ENCODE results near the gene IGSF6.
A peak's percentile ranks its signal among the peaks of the same experiment; 100 is the strongest.

IGSF6 gene

GRCh38 chr16:21619765-21620425, 32.5 kb downstream of the IGSF6 start:
- no peak overlapping the region for H3K4me2 ChIP-seq (ENCODE audit: low read length)
- no peak overlapping the region for H3K18ac ChIP-seq (ENCODE audit: low read length)
- no peak overlapping the region for H4K12ac ChIP-seq (ENCODE audit: low read depth, low read length)
- H2BK120ac ChIP-seq (ENCODE audit: insufficient read depth, low read length, poor library complexity), result no peak overlapping the region
- no peak for DNase-seq
- no peak overlapping the region for H4K8ac ChIP-seq (ENCODE audit: low read depth, low read length)
- no peak overlapping the region for H3K27ac ChIP-seq (ENCODE audit: low read depth, low read length)
- H2AFZ ChIP-seq (ENCODE audit: insufficient read depth, low read length, poor library complexity), result no peak overlapping the region
- H2AK5ac ChIP-seq (ENCODE audit: low read length), result no peak overlapping the region
- no peaks in the 10 kb centered on the region for H3K79me1 ChIP-seq (ENCODE audit: low read length)
- H3K4me1 ChIP-seq (ENCODE audit: control insufficient read depth in 1 of 2, insufficient read depth in 2 of 2, low read length in 2 of 2), result no peaks in the 10 kb centered on the region
- peaks cover 3 to 4% of the 10 kb centered on the region in 2 experiments for H3K36me3 ChIP-seq (ENCODE audit: control insufficient read depth in 1 of 2, insufficient read depth in 2 of 2, low read length in 2 of 2)
- no CpG with 5 or more reads among the region's 4 CpGs for WGBS (ENCODE audit: extremely low coverage, insufficient coverage, insufficient read length)
- no peaks in the 10 kb centered on the region for H3K9me3 ChIP-seq (ENCODE audit: insufficient read depth, low read depth, low read length)
- H3K4ac ChIP-seq (ENCODE audit: low read depth, low read length), result no peak overlapping the region
- no peak overlapping the region for H2BK12ac ChIP-seq (ENCODE audit: low read length)
- no peak overlapping the region for H3K14ac ChIP-seq (ENCODE audit: low read length)
- no peak overlapping the region for H3K9ac ChIP-seq (ENCODE audit: low read length)
- no peak overlapping the region for H2BK5ac ChIP-seq (ENCODE audit: low read depth, low read length, poor library complexity)
- peaks cover 2% of the 10 kb centered on the region for H3K79me2 ChIP-seq (ENCODE audit: control insufficient read depth, insufficient read depth, low read length, poor library complexity)
- no peak overlapping the region for H4K91ac ChIP-seq (ENCODE audit: low read depth, low read length)
- H3K23ac ChIP-seq (ENCODE audit: low read length), result no peak overlapping the region
- no peak overlapping the region for H3K4me3 ChIP-seq (ENCODE audit: low read depth, low read length)
- H3K27me3 ChIP-seq (ENCODE audit: insufficient read depth, low read length), result no peaks in the 10 kb centered on the region

DNA sequence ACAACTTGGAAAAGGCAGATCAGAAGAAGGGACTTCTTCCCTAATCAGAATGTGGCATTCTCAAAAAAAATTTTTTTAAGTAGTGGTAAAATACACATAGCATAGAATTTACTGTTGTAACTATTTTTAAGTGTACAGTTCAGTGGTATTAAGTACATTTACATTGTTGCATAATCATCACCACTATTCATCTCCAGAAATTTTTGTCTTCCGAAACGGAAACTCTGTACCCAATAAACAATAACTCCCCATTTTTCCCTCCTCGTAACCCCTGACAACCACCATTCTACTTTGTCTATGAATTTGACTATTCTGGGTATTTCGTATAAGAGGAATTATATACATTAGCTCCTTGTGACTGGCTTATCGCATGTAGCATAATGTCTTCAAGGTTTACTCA, 34.1 kb downstream of the IGSF6 start:
- no peak overlapping the region for H4K12ac ChIP-seq (ENCODE audit: low read depth, low read length)
- no peak overlapping the region for H2BK5ac ChIP-seq (ENCODE audit: low read depth, low read length, poor library complexity)
- no peak overlapping the region for H3K18ac ChIP-seq (ENCODE audit: low read length)
- no peak overlapping the region for H4K91ac ChIP-seq (ENCODE audit: low read depth, low read length)
- peaks cover 2 to 3% of the 10 kb centered on the region in 2 experiments for H3K36me3 ChIP-seq (ENCODE audit: control insufficient read depth in 1 of 2, insufficient read depth in 2 of 2, low read length in 2 of 2)
- no peak overlapping the region for H3K23ac ChIP-seq (ENCODE audit: low read length)
- H4K8ac ChIP-seq (ENCODE audit: low read depth, low read length), result no peak overlapping the region
- DNase-seq, result no peak
- no peak overlapping the region for H2BK120ac ChIP-seq (ENCODE audit: insufficient read depth, low read length, poor library complexity)
- peaks cover under 1 to 4% of the 10 kb centered on the region in 2 experiments for H3K4me1 ChIP-seq (ENCODE audit: control insufficient read depth in 1 of 2, insufficient read depth in 2 of 2, low read length in 2 of 2)
- no peaks in the 10 kb centered on the region for H3K9me3 ChIP-seq (ENCODE audit: insufficient read depth, low read depth, low read length)
- H3K27me3 ChIP-seq (ENCODE audit: insufficient read depth, low read length), result no peaks in the 10 kb centered on the region
- WGBS (ENCODE audit: extremely low coverage, insufficient coverage, insufficient read length), result 80% methylated on average over 1 of the region's 5 CpGs
- H3K79me1 ChIP-seq (ENCODE audit: low read length), result no peaks in the 10 kb centered on the region
- H2AK5ac ChIP-seq (ENCODE audit: low read length), result no peak overlapping the region
- no peak overlapping the region for H3K9ac ChIP-seq (ENCODE audit: low read length)
- no peak overlapping the region for H3K4ac ChIP-seq (ENCODE audit: low read depth, low read length)
- H3K14ac ChIP-seq (ENCODE audit: low read length), result no peak overlapping the region
- H2AFZ ChIP-seq (ENCODE audit: insufficient read depth, low read length, poor library complexity), result no peak overlapping the region
- no peak overlapping the region for H3K4me3 ChIP-seq (ENCODE audit: low read depth, low read length)
- no peak overlapping the region for H2BK12ac ChIP-seq (ENCODE audit: low read length)
- H3K79me2 ChIP-seq (ENCODE audit: control insufficient read depth, insufficient read depth, low read length, poor library complexity), result peaks cover 2% of the 10 kb centered on the region
- H3K4me2 ChIP-seq (ENCODE audit: low read length), result no peak overlapping the region
- H3K27ac ChIP-seq (ENCODE audit: low read depth, low read length), result no peak overlapping the region

DNA sequence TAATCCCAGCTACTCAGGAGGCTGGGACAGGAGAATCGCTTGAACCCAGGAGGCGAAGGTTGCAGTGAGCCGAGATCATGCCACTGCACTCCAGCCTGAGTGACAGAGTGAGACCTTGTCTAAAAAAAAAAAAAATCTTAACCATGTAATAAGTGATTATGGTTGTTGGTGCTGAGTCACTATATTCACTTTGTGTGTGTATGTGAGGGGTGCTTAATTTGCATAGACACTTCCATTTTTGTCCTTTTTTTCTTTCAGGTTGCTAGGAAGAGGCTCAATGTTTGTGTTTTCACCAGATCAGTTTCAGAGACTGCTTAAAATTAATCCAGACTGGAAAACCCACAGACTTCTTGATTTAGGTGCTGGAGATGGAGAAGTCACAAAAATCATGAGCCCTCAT, 34.8 kb downstream of the IGSF6 start:
- Histone ChIP-seq H3K27me3 (ENCODE audit: insufficient read depth, low read length) (no peaks in the 10 kb centered on the region), H2AFZ (ENCODE audit: insufficient read depth, low read length, poor library complexity) (no peak overlapping the region), H4K12ac (ENCODE audit: low read depth, low read length) (no peak overlapping the region), H3K9ac (ENCODE audit: low read length) (no peak overlapping the region), H2AK5ac (ENCODE audit: low read length) (no peak overlapping the region), H2BK12ac (ENCODE audit: low read length) (no peak overlapping the region), H3K79me2 (ENCODE audit: control insufficient read depth, insufficient read depth, low read length, poor library complexity) (peaks cover 2% of the 10 kb centered on the region), H3K4ac (ENCODE audit: low read depth, low read length) (no peak overlapping the region), H3K4me1 (ENCODE audit: control insufficient read depth in 1 of 2, insufficient read depth in 2 of 2, low read length in 2 of 2) (peaks cover 4% of the 10 kb centered on the region in 2 experiments), H3K14ac (ENCODE audit: low read length) (no peak overlapping the region), H2BK120ac (ENCODE audit: insufficient read depth, low read length, poor library complexity) (no peak overlapping the region), H3K4me3 (ENCODE audit: low read depth, low read length) (no peak overlapping the region), H3K4me2 (ENCODE audit: low read length) (no peak overlapping the region), H2BK5ac (ENCODE audit: low read depth, low read length, poor library complexity) (no peak overlapping the region), H3K79me1 (ENCODE audit: low read length) (no peaks in the 10 kb centered on the region), H3K18ac (ENCODE audit: low read length) (no peak overlapping the region), H4K8ac (ENCODE audit: low read depth, low read length) (no peak overlapping the region), H3K23ac (ENCODE audit: low read length) (no peak overlapping the region), H3K27ac (ENCODE audit: low read depth, low read length) (no peak overlapping the region), H3K9me3 (ENCODE audit: insufficient read depth, low read depth, low read length) (no peaks in the 10 kb centered on the region), H3K36me3 (ENCODE audit: control insufficient read depth in 1 of 2, insufficient read depth in 2 of 2, low read length in 2 of 2) (peaks cover 2 to 3% of the 10 kb centered on the region in 2 experiments), H4K91ac (ENCODE audit: low read depth, low read length) (no peak overlapping the region)
- DNase-seq, result no peak
- WGBS (ENCODE audit: extremely low coverage, insufficient coverage, insufficient read length), result no CpG with 5 or more reads among the region's 3 CpGs

DNA sequence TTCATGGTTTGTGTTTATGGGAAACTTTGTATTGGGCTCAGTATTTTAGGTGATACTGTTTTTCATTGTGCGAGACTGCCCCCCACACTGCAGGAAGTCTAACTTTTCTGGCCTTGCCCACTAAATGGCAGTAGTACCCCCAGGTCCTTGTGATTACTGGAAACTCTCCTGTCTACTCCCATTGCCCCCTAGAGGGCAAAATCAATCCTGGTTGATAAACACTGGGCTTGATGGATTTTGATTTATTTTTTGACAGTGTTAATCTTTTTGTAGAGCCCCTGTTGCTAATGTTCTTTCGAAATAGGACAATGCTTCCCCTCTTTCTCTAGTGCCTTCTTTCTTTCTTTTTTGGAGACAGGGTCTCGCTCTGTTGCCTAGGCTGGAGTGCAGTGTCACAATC, 37.5 kb downstream of the IGSF6 start:
- Histone ChIP-seq H3K4me1 (ENCODE audit: control insufficient read depth in 1 of 2, insufficient read depth in 2 of 2, low read length in 2 of 2) (peaks cover 4% of the 10 kb centered on the region in 2 experiments), H2BK120ac (ENCODE audit: insufficient read depth, low read length, poor library complexity) (no peak overlapping the region), H3K4me2 (ENCODE audit: low read length) (no peak overlapping the region), H4K8ac (ENCODE audit: low read depth, low read length) (peak overlapping the region; percentile 54), H3K79me1 (ENCODE audit: low read length) (peaks cover 2% of the 10 kb centered on the region), H3K23ac (ENCODE audit: low read length) (no peak overlapping the region), H2AK5ac (ENCODE audit: low read length) (no peak overlapping the region), H3K18ac (ENCODE audit: low read length) (peak overlapping the region; percentile 75), H3K79me2 (ENCODE audit: control insufficient read depth, insufficient read depth, low read length, poor library complexity) (peaks cover 2% of the 10 kb centered on the region), H4K12ac (ENCODE audit: low read depth, low read length) (no peak overlapping the region), H4K91ac (ENCODE audit: low read depth, low read length) (no peak overlapping the region), H3K14ac (ENCODE audit: low read length) (no peak overlapping the region), H3K9ac (ENCODE audit: low read length) (no peak overlapping the region), H2BK5ac (ENCODE audit: low read depth, low read length, poor library complexity) (no peak overlapping the region), H3K4me3 (ENCODE audit: low read depth, low read length) (no peak overlapping the region), H3K4ac (ENCODE audit: low read depth, low read length) (peak overlapping the region; percentile 55), H3K27ac (ENCODE audit: low read depth, low read length) (no peak overlapping the region), H3K27me3 (ENCODE audit: insufficient read depth, low read length) (no peaks in the 10 kb centered on the region), H2AFZ (ENCODE audit: insufficient read depth, low read length, poor library complexity) (no peak overlapping the region), H3K36me3 (ENCODE audit: control insufficient read depth in 1 of 2, insufficient read depth in 2 of 2, low read length in 2 of 2) (peaks cover 0 to 3% of the 10 kb centered on the region in 2 experiments), H3K9me3 (ENCODE audit: insufficient read depth, low read depth, low read length) (no peaks in the 10 kb centered on the region), H2BK12ac (ENCODE audit: low read length) (peak overlapping the region; percentile 40)
- WGBS (ENCODE audit: extremely low coverage, insufficient coverage, insufficient read length), result no CpG with 5 or more reads among the region's 3 CpGs
- no peak for DNase-seq
